HG02885 (cell line): ENCODE data around the gene AGAP1.

Experiments
- ATAC-seq: cut with Tn5 transposase; IDR thresholded peaks from one replicate; pipeline ENCODE4 v1.9.1; 2021; ENCODE audit warnings: mild to moderate bottlenecking; ENCODE audit not compliant: unreplicated experiment, poor library complexity

Gene AGAP1

GRCh38 chr2:236162882-236163470, 669.1 kb downstream of the AGAP1 start:
- no peak for ATAC-seq

DNA sequence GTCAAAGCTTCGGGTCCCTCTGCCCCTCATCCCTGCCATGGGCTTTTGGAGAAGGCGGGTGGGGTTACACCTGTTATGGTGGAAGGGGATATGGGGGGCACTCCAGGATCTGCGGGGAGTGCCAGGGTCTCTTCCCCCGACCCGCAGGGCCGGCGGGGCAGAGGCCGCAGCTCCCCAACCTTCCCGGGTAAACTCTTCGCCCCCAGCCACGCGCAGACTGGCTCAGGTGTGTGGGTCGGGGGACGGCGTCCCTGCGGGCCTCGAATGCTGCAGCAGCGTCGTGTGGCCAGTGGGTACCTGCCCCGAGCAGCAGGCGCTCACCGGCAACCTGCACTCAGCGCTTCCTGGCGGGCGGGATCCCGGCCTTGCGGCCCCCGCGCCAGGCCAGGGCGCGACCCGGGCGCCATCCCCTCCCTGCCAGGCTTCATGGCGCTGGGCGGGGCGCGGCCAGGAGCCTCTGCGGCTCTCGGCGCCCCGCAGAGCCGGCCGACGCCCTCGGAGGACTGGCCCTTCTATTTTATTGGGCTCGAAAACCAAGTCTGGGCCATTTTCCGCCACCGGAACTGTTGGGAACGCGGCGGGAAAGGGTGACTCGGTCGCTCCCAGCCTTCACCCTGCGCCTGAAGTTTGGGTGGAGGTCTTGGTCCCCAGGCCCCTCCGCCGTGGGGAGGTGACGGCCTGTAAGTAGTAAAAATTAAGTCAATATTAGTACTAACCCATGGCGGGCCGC, 669.8 kb downstream of the AGAP1 start:
- no peak for ATAC-seq

DNA sequence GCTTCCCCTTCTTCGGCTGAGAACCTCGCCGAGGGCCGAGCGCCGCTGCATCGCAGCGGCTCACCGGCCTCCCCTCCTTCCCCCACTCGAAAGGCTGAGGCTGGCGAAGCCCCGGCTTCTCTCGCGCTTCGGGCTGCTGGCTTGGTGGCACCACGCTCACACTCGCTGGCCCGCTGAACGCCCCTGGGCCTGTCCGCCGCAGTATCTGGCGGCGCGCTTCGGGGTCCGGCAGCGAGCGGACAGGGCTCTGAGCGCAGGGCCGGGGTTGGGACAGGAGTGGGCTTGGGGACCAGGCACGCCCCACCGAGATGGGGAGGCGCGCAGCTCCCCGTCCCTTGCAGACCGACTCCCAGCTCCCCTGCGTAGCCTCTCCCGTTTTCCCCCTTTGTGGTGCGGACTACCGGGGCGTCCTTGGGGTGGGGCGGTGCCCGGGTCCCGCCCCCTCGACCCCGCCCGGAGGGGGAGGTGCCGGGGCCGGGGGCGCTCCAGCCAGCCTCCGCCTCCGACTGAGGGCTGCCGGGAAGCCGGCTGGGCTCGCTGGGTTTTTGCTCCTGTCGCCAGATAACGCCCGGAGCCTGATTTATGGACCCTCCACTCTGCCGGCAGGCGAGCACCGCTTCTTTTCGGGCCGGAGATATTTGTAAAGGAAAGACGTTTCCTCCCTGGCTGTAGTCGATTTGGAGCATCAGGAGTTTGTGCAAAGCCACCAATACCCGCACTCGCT, 670.5 kb downstream of the AGAP1 start:
- ATAC-seq: no peak

GRCh38 chr2:236164925-236165841, 671.3 kb downstream of the AGAP1 start:
- no peak for ATAC-seq

GRCh38 chr2:236165842-236166795, 672.3 kb downstream of the AGAP1 start:
- ATAC-seq: no peak

DNA sequence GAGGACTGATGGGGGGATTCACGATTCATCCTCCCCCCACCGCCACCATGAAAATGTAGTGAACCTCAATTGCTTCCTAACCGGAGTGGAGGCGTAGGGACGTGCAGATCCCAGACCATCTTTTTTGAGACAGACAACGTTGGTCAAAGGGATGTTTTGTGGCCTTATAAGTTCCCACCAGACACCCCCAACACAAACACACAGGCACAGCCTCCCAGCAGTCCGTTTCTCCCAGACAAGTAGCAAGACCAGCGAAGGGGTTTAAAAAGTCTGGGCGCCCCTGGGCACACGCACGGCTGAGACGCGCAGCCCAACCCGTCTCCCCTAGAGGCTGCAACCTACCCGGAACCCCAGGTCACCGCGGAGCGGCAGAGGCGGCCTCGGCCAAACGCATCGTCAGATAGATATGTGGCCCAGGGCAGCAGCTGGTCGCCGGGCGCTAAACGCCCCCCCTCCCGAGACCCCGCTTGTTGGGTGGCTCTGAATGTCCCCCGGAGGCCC, 673.0 kb downstream of the AGAP1 start:
- no peak for ATAC-seq

- ATAC-seq: no peak
These were observed 673.7 kb downstream of the AGAP1 start for GRCh38 chr2:236167297-236168109.

DNA sequence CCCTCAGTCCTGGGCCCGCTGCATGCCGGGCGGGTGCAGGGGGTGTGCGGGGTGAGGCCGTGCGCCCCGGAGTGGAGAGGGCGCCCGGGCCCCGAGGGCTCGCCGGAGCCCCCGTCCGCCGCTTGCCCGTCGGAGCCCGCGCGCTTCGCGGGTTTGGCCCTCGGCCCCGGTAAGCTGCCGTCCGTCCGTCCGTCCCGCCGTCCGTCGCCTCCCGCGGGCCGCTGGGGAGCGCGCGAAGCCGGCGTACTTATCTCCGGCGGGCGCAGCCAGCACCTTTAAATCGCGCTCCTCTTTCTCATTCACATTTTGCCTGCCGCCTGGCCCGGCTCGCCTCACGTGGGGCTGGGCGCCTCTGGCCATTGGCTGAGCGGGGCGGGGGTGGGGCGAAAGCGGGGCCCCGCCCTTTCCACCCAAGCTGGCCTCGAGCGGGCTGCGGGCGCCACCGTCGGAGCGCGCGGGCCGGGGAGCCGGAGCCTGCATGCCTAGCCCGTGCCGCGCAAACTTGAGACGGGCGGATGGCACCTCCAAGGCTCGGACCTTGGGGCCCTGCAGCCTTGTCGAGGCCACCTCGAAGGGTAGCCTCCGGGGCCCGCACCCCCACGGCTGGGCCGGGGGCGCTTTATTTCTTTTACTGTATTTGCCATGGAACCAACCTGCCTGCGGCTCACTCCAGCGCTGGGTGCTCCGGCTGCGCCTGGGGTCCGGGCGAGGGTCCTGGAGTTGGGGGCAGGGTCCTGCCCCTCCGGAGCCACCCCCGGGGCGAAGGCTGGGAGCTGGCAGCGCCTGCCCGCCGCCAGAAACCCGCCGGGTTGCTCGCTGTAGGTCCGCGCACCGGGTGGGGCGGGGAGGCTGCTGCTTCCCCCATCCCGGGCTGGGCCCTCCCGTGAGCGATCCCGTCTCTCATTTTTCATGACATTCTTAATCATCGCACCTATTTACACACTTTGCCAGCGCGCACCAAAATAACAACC, 674.6 kb downstream of the AGAP1 start, which contains the start of gene GBX2:
GBX2 (minus strand) TSS at position 277 of the 971 bp plus-strand sequence. CDS start 415 bp downstream, outside the sequence.
- ATAC-seq: no peak

DNA sequence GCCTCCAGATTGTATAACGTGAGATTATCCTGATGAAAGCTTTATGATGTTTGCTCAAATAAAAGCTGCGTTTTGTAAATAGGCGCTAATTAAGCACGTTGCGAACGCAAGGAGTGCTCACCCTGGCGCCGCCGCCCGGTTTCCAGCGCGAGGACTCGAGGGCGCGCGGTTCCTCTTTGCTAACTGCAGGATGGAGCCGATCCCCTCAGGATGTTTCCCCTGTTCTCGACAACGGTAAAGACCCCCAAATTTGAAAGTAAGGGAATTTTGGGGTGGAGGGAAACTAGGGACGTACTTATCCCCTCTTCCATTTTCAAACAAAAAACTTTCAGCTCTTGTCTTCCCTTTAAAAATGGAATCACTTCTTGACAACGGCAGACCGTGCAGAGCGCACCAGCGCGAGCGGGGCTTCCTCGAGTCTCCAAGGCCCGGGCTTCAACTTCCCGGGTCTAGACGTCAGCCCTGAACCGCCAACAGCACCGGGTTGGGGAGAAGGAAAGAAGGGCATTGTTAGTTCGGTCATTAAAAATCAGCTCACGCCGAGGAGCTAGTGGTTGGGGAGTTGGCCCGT, 675.4 kb downstream of the AGAP1 start:
- no peak for ATAC-seq

GRCh38 chr2:236169741-236170589, 676.1 kb downstream of the AGAP1 start:
- no peak for ATAC-seq

- ATAC-seq: no peak
These were observed 676.8 kb downstream of the AGAP1 start for GRCh38 chr2:236170590-236171165.

DNA sequence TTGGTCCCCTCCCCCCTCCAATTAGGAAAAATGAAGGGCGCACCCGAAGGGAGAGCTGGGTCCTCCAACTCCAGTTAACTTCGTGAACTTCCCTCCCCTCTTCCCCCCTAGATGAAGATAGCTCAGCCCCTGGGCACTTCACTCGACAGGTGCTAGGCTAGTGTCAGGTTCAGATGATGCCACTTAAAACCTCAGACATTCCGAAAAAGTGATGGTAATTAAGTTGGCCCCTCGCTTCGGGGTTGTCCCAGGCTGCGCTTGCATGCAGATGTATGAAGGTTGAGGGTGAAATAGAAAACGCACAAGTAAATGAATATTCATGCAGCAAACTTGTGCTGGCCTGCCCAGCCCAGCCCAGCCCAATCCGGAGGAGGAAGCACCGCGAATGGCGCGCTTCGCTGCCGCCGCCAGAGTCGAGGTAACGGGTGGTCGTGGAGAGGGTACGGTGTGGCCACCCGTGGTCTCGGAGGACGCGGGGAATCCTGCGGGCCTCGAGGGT, 677.4 kb downstream of the AGAP1 start:
- ATAC-seq: no peak

DNA sequence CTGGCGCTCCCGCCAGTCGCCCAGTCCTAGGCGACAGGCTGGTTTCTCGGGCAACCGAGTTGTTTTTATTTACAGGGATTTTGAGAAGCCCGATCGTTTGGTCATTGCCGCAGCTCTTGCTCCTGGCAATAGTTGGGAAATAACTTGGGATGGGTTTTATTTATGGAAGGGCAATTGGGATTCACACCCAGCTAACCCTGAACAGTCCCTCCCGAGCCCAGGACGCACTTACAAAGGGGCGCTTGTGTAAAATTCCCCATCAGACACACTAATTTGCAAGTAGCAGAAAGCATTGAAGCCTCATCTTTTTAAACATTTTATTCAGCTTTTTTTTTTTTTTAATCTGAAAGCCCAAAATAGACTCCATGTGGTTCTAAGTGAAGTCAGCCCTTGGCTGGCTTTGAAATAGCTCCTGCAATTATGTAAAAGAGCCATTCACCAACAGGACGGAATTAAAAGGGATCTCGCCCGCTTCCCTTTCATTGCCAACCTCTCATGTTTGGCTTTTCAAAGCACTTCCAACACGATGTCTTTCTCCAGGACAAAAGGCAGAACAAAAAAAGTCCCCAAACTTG, 677.9 kb downstream of the AGAP1 start:
- ATAC-seq: no peak

DNA sequence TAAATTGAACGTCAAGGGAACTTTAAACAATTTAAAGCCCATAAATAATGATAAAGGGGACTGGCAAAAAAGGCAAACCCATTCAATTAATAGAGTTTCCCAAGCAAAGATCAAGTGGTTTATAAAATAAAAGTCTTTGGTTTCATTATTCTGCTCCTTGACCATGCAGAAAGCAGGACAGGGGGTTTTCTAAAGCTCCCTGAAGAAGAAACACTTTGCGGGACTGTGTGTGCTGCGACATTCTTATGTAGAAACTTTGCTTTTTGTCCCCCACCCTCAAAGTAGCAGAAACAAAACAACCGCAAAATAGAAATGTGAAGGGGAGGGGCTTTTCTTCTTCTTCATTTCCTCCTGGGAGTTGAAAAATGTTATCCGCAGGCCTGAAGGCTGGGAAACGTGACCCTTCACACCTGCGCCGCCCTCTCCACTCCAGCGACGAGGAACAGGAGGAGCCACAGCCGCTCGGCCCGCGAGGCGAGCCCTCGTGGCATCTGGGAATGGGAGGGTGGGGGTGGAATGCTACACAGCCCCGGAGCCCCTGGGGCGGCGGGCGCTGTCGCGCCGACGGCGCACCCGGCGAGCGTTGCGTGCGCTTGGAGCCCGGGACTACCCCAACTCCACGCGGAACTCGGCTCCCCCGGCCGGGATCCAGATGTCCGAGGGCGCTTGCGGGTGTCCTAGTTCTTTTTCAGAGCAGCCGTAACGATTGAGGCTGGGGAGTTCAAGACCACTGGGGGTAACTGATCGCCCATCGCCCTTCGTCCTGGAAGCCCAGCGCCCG, 678.6 kb downstream of the AGAP1 start:
- no peak for ATAC-seq
